Breast epithelium (tissue), 4 donors: ENCODE measurements around the gene ASB17. TPM values are rescaled to one million over a fixed set of nuclear protein-coding genes. Genes with fewer than 3 reads are reported as not detected.
"Not testable (repeated sequence)": the region's sequence is repeated elsewhere in the genome, so short reads cannot be mapped to it uniquely, and the experiment has no call there.

ENCODE experiments used
- DNase-seq, 2 donors: peaks; one replicate each; pipeline ENCODE4 v3.0.0-alpha.2; 2019; ENCODE audit warnings: low spot score in 2 of 2
- H3K27ac ChIP-seq, 2 donors: fragments of 200-600 bp; sonication (generic) in 1 of 2; one replicate each; pipeline ENCODE4 v1.5.1; 2016 to 2019; ENCODE audit warnings: mild to moderate bottlenecking in 1 of 2
- H3K27me3 ChIP-seq, 2 donors: fragments of 200-600 bp; sonication (generic) in 1 of 2; one replicate each; pipeline versions ENCODE4 v1.5.1 to v1.6.0; 2017 to 2019; ENCODE audit warnings: control low read depth in 1 of 2, mild to moderate bottlenecking in 1 of 2
- H3K36me3 ChIP-seq: fragments of 200-600 bp; one replicate; pipeline ENCODE4 v1.5.1; 2019
- H3K4me1 ChIP-seq, 2 donors: fragments of 200-600 bp; sonication (generic); one replicate each; pipeline ENCODE4 v1.5.1; 2016 to 2019; ENCODE audit warnings: control low read depth in 1 of 2
- H3K4me3 ChIP-seq, 3 donors: fragments of 200-600 bp; sonication (generic); 1 replicate in 2 of 3; 2 replicates in 1 of 3; pipeline ENCODE4 v1.5.1; 2016 to 2019; ENCODE audit warnings: mild to moderate bottlenecking in 3 of 3, moderate library complexity in 2 of 3
- H3K9me3 ChIP-seq, 2 donors: fragments of 200-600 bp; sonication (generic) in 1 of 2; one replicate each; pipeline ENCODE4 v1.5.1; 2016 to 2019; ENCODE audit warnings: control low read depth in 1 of 2
- CTCF ChIP-seq, 3 donors: fragments of 450-650 bp; IDR thresholded peaks; one replicate each; pipeline ENCODE4 v1.5.1; 2016 to 2017; ENCODE audit warnings: antibody characterized with exemption in 3 of 3, mild to moderate bottlenecking in 3 of 3, moderate library complexity in 3 of 3
- POLR2A ChIP-seq: fragments of 450-650 bp; IDR thresholded peaks from one replicate; pipeline ENCODE4 v1.6.1; 2016; ENCODE audit warnings: antibody characterized with exemption, mild to moderate bottlenecking, moderate library complexity
- POLR2AphosphoS5 ChIP-seq, 3 donors: sonication (generic); formaldehyde crosslinking; IDR thresholded peaks; one replicate each; pipeline ENCODE4 v1.6.1; 2017; ENCODE audit warnings: antibody characterized with exemption in 3 of 3
- intact Hi-C: fragments of 100-400 bp; cut with DNase I; formaldehyde crosslinking; loops from one replicate; pipeline ENCODE4 v1.15.1; 2023; ENCODE audit warnings: low total_unique reads
- total RNA-seq, 3 donors: library from RNA; depleted of rRNA; stranded (reverse); fragments of >200 nt; gene quantifications; one replicate each; pipeline ENCODE4 v1.1.0, GENCODE V29; 2016

The ASB17 gene
- not detected for total RNA-seq

- no peak within 1 kb of the TSS for H3K27ac ChIP-seq
- no peak within 1 kb of the TSS for H3K4me3 ChIP-seq
- no peaks in the 10 kb centered on the region for H3K27me3 ChIP-seq
- intact Hi-C loops = no loop called here
- no peak for DNase-seq
- H3K9me3 ChIP-seq = no peaks in the 10 kb centered on the region
- no peaks in the 10 kb centered on the region for H3K36me3 ChIP-seq
- no peak for TF ChIP-seq POLR2A
- TF ChIP-seq CTCF (IDR thresholded peaks at IDR 0.05) = no peak
- no peak for TF ChIP-seq POLR2AphosphoS5 (IDR thresholded peaks at IDR 0.05)
- H3K4me1 ChIP-seq = no peaks in the 10 kb centered on the region
These were observed at the start of gene ASB17 for GRCh38 chr1:75932304-75932703. ASB17 (minus strand) TSS chr1:75932404; CDS start chr1:75932291, 113 bp downstream.

GRCh38 chr1:75980972-75981897 lies 49.0 kb upstream of the ASB17 start:
- intact Hi-C loops = no loop called here
- Histone ChIP-seq H3K9me3 (peaks cover 6 to 12% of the 10 kb centered on the region in 2 donors), H3K4me3 (no peak overlapping the region), H3K4me1 (no peaks in the 10 kb centered on the region), H3K27ac (no peak overlapping the region), H3K36me3 (no peaks in the 10 kb centered on the region), H3K27me3 (no peaks in the 10 kb centered on the region)
- no peak for TF ChIP-seq POLR2A
- TF ChIP-seq POLR2AphosphoS5 (IDR thresholded peaks at IDR 0.05) = no peak
- no peak for TF ChIP-seq CTCF (IDR thresholded peaks at IDR 0.05)
- no peak for DNase-seq

GRCh38 chr1:75970631-75971030 lies 38.4 kb upstream of the ASB17 start:
- no peaks in the 10 kb centered on the region for H3K36me3 ChIP-seq
- no peak for DNase-seq
- no peaks in the 10 kb centered on the region for H3K27me3 ChIP-seq
- TF ChIP-seq POLR2A (no peak), POLR2AphosphoS5 (IDR thresholded peaks at IDR 0.05) (no peak)
- H3K4me1 ChIP-seq = no peaks in the 10 kb centered on the region
- no peak overlapping the region for H3K27ac ChIP-seq
- intact Hi-C loops = no loop called here
- no peaks in the 10 kb centered on the region for H3K9me3 ChIP-seq
- H3K4me3 ChIP-seq = no peak overlapping the region

- Histone ChIP-seq H3K27me3 (no peaks in the 10 kb centered on the region), H3K27ac (no peak overlapping the region), H3K4me1 (no peaks in the 10 kb centered on the region), H3K4me3 (no peak overlapping the region), H3K36me3 (no peaks in the 10 kb centered on the region), H3K9me3 (no peaks in the 10 kb centered on the region)
- intact Hi-C loops = no loop called here
- no peak for DNase-seq
- no peak for TF ChIP-seq POLR2A
- TF ChIP-seq POLR2AphosphoS5 (IDR thresholded peaks at IDR 0.05) = no peak
These were observed 37.3 kb upstream of the ASB17 start for GRCh38 chr1:75969550-75969949.

- no peaks in the 10 kb centered on the region for H3K27me3 ChIP-seq
- no peak for DNase-seq
- H3K27ac ChIP-seq = no peak overlapping the region
- no peaks in the 10 kb centered on the region for H3K9me3 ChIP-seq
- H3K4me3 ChIP-seq = no peak overlapping the region
- no peak for TF ChIP-seq CTCF (IDR thresholded peaks at IDR 0.05)
- no peak for TF ChIP-seq POLR2AphosphoS5 (IDR thresholded peaks at IDR 0.05)
- TF ChIP-seq POLR2A = no peak
- intact Hi-C loops = no loop called here
- no peaks in the 10 kb centered on the region for H3K4me1 ChIP-seq
- no peaks in the 10 kb centered on the region for H3K36me3 ChIP-seq
These were observed 35.5 kb upstream of the ASB17 start for GRCh38 chr1:75967719-75968118.

- Histone ChIP-seq H3K27ac (no peak overlapping the region), H3K36me3 (no peaks in the 10 kb centered on the region), H3K27me3 (no peaks in the 10 kb centered on the region), H3K9me3 (no peaks in the 10 kb centered on the region), H3K4me3 (no peak overlapping the region), H3K4me1 (no peaks in the 10 kb centered on the region)
- intact Hi-C loops = no loop called here
- DNase-seq = no peak
- TF ChIP-seq POLR2AphosphoS5 (IDR thresholded peaks at IDR 0.05) = no peak
- no peak for TF ChIP-seq CTCF (IDR thresholded peaks at IDR 0.05)
- no peak for TF ChIP-seq POLR2A
These were observed 32.7 kb upstream of the ASB17 start for GRCh38 chr1:75964760-75965408.

- H3K27me3 ChIP-seq, H3K4me3 ChIP-seq, H3K9me3 ChIP-seq, H3K4me1 ChIP-seq, H3K36me3 ChIP-seq, intact Hi-C loops, DNase-seq, H3K27ac ChIP-seq: not testable (repeated sequence)
These were observed 32.0 kb upstream of the ASB17 start for GRCh38 chr1:75964110-75964759.
